GM18870 (cell line): Measurements from ENCODE around the gene RNF213.
"Not testable (repeated sequence)": the region's sequence is repeated elsewhere in the genome, so short reads cannot be mapped to it uniquely, and the experiment has no call there.

Source experiments
- ATAC-seq: cut with Tn5 transposase; IDR thresholded peaks from one replicate; pipeline ENCODE4 v1.9.1; 2021; ENCODE audit warnings: moderate library complexity; ENCODE audit not compliant: unreplicated experiment

RNF213 gene

GRCh38 chr17:80223838-80224497 lies 36.7 kb upstream of the RNF213 start:
- ATAC-seq = no peak

GRCh38 chr17:80224683-80225082 lies 36.0 kb upstream of the RNF213 start:
- ATAC-seq = no peak

GRCh38 chr17:80225230-80225629 lies 35.4 kb upstream of the RNF213 start:
- no peak for ATAC-seq

- ATAC-seq = no peak
Measured at GRCh38 chr17:80227156-80227555, 33.5 kb upstream of the RNF213 start.

GRCh38 chr17:80227666-80228065 lies 33.0 kb upstream of the RNF213 start:
- ATAC-seq = no peak

GRCh38 chr17:80228477-80228876 lies 32.2 kb upstream of the RNF213 start:
- no peak for ATAC-seq

GRCh38 chr17:80229011-80229410 lies 31.6 kb upstream of the RNF213 start:
- ATAC-seq = no peak

- ATAC-seq = no peak
Measured at GRCh38 chr17:80232438-80232837, 28.2 kb upstream of the RNF213 start.

- no peak for ATAC-seq
Measured at GRCh38 chr17:80233202-80233601, 27.4 kb upstream of the RNF213 start.

- ATAC-seq = no peak
Measured at GRCh38 chr17:80236911-80237310, 23.7 kb upstream of the RNF213 start.

- no peak for ATAC-seq
Measured at GRCh38 chr17:80237386-80237785, 23.3 kb upstream of the RNF213 start.

- no peak for ATAC-seq
Measured at GRCh38 chr17:80242505-80242904, 18.1 kb upstream of the RNF213 start.

GRCh38 chr17:80243526-80244433 lies 16.9 kb upstream of the RNF213 start:
- ATAC-seq = no peak

- not testable (repeated sequence) for ATAC-seq
Measured at GRCh38 chr17:80244448-80244847, 16.2 kb upstream of the RNF213 start.

- ATAC-seq = no peak
Measured at GRCh38 chr17:80244871-80245509, 15.7 kb upstream of the RNF213 start.

- ATAC-seq = no peak
Measured at GRCh38 chr17:80245566-80246265, 14.9 kb upstream of the RNF213 start.

GRCh38 chr17:80246266-80246681 lies 14.4 kb upstream of the RNF213 start:
- no peak for ATAC-seq

GRCh38 chr17:80246726-80247125 lies 13.9 kb upstream of the RNF213 start:
- ATAC-seq = no peak

- ATAC-seq = no peak
Measured at GRCh38 chr17:80247561-80247960, 13.1 kb upstream of the RNF213 start.

- no peak for ATAC-seq
Measured at GRCh38 chr17:80248001-80248893, 12.4 kb upstream of the RNF213 start.
